Adipose tissue (tissue), 3 donors: ENCODE measurements around the gene MARCO. TPM values are rescaled to one million over a fixed set of nuclear protein-coding genes. Genes with fewer than 3 reads are reported as not detected.

Source experiments
- H3K27ac ChIP-seq: one replicate; pipeline ENCODE4 v1.5.1; 2013; ENCODE audit warnings: low read depth, low read length
- WGBS, 3 donors: extraction: QIAGEN DNeasy Blood & Tissue Kit; methylation state at CpG; one replicate each; pipeline ENCODE4 v1.1.7; 2013; 5-methylcytosine and 5-hydroxymethylcytosine counted together
- polyA plus RNA-seq, 3 donors: library from polyadenylated mRNA; stranded (reverse); fragments of 200-250 nt; gene quantifications; one replicate each; pipeline ENCODE4 v1.2.3, GENCODE V29; 2013
- donor health status: healthy with polysubstance abuse.
- donor health status: Bipolar disorder and iron deficiency.
- donor health status: healthy.

Gene MARCO
- polyA plus RNA-seq, 3 donors, result 10.1 to 57.9 (median 26.5) TPM

DNA sequence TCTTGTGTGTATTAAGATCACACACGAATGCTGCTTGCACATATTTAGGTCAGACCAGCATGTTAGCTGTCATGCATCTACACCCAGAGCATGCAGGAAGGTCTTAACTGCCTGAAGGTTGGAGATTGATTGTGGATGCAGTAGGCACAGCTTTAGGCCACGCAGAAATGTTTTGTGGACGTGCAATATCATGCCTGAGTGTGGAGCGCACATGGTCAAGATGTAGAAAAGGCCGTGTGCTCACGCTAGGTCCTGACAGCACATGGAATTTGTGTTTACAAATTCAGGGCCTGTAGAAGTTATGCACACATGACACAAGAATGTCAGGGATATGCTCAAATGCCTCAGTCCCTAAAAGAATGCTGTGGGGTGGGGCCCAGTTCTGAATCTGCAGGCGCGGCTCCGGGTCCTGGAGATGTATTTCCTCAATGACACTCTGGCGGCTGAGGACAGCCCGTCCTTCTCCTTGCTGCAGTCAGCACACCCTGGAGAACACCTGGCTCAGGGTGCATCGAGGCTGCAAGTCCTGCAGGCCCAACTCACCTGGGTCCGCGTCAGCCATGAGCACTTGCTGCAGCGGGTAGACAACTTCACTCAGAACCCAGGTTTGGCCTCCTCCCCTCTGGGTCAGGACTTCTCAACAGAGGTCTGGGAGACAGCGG lies 27.9 kb downstream of the MARCO start:
- WGBS, 3 donors, result 84 to 88% (median 87%) methylated on average over 16 of the region's 16 CpGs
- no peak overlapping the region for H3K27ac ChIP-seq

DNA sequence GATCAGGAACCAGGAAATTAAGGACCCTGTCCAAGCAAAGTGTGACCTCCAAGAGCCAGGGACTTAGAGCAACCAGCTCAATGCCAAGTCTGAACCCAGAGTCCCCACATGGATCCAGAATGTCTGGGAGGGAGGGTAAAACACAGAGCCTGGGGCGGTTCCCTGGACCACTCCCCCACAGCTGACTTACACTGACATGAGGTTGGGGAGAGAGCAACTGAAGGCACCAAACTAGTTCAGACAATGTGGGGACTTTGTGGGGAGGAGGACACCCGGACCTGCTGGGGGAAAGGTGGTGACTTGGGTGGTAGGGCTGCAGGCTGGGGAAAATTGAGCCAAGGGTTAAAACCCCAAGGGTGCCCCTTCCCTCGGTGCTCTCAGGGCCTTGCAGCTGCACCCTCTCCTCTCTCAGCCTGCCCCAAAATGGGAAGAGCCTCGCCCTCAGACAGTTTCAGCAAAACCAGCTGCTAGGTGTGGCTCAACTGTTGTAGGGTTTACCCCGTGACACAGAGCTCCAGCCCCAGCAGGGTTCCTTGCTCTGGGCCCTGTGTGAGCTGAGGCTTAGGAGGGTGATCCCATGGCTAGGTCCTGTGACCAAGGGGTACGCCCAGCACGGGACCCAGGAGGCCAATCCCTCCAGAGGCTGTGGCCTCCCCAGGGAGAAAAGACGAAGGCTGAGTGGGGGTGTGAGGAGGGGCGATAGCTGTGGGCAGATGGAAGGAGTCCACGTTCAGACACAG lies 28.6 kb downstream of the MARCO start:
- 48 to 64% (median 53%) methylated on average over 10 of the region's 10 CpGs for WGBS, 3 donors
- no peak overlapping the region for H3K27ac ChIP-seq

DNA sequence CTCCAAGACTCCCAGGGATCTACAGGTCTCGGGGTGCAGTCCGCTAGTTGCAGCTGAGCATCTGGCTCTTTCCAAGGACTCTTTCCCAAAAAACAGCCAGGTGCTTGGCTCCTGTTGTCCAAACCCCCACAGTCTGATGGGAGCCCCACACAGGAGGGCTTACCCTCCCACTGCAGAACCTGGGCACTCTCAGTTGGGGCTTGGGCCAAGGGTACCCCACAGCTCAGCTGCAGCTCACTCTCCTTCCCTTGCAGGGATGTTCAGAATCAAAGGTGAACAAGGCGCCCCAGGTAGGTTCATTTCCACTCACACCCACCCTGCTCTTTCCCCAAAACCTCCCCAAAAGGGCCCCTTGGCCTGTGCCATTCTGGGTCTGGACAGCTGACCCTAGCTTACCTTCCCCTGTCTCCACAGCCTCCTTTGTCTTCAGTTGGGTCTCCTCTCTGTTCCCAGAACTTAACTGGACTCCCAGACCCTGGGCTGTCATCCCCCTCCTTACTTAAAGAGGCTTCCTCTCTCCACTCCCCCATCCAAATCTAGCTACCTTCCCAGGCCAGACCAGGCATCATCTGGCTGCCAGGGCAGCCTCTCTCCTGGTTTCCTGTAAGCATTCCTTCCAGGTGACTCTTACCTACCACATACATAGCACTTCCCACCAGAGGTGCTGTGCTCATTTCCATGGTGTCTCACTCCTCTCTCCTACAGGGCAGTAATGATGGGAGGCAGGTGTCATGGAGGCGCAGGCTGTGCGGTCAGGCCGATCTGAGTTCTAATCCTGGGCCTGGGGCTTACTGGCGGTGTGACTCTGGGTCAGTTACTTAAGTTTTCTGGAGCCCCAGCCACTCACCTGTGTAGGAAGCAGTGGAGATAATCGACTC lies 29.5 kb downstream of the MARCO start:
- 87 to 92% (median 91%) methylated on average over 8 of the region's 8 CpGs for WGBS, 3 donors
- no peak overlapping the region for H3K27ac ChIP-seq

DNA sequence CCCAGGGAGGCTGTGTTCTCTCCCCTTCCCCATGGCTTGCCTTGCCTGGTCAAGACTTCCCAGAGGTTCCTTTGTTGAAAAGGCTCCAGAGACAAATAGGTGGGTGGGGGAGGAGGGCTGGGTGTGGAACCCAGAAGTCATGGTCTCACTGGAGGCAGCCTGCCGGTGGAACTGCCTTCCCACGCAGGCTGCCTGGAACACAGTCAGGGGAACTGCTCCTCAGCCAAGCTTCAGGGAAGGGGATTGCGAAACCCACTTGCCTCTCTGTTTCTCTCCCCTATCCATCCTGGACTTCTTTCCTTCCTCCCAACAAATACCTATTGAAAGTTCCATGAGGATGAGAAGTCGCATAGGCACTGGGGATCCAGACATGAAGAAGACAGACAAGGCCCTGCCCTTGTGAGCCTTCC lies 31.6 kb downstream of the MARCO start:
- no peak overlapping the region for H3K27ac ChIP-seq

DNA sequence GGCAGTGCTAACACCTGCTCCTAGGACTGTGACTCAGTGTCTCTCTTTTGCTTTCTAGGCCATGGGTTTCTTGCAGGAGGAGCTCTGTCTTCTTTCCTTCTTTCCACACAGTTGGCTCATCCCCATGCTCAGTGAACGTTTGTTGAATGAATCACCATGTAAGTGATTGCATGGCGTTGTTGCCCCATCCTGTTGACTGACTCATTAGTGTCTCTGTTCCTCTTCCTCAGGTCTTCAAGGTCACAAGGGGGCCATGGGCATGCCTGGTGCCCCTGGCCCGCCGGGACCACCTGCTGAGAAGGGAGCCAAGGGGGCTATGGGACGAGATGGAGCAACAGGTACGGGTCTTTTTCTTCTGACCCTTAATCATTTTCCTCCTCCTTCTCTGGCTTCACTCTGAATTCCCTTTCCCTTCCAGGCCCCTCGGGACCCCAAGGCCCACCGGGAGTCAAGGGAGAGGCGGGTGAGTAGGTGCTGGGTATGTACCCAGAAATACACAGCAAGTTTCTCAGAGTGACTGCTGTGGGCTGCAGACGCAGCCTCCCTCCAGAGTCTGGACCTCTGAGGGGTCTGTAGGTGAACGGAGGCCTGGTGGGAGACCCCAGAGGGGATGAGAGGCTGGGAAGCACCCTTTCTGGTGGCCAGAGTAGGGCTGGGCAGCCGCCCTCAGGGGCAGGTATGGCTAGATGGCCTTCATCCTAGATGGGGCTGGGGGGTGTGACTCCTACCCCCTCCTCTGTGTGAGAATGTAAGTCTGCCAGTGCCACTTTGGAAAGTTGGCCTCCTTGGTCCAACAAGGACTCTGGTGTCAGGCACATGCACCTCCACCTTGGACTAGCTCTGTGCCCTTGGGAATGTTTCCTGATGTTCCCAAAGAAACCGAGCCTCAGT lies 32.4 kb downstream of the MARCO start:
- no peak overlapping the region for H3K27ac ChIP-seq
- 57 to 75% (median 74%) methylated on average over 13 of the region's 13 CpGs for WGBS, 3 donors

More for the DNA sequence above, 31.6 kb downstream of the MARCO start:
- 30 to 56% (median 36%) methylated on average over 4 of the region's 4 CpGs for WGBS, 3 donors

DNA sequence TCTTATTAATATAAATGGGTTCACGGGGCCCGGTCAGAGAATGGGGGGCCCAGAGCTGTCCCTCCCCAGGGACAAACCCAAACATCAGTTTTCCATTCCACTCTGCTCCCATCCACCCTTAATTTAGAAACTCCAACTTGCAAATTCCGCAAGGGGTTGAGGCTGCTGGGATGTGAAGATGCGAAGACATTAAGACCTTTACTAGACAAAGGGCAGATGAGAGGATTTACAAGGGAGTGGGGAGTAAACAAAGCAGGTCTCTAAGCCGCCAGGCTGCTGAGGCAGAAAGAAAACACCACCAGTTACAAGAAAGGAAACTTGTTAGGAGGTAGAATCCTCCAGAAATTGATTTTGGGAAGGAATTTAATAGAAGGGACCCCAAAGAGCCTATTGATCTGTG lies 33.1 kb downstream of the MARCO start:
- 48 to 80% (median 70%) methylated on average over 5 of the region's 5 CpGs for WGBS, 3 donors
- no peak overlapping the region for H3K27ac ChIP-seq

DNA sequence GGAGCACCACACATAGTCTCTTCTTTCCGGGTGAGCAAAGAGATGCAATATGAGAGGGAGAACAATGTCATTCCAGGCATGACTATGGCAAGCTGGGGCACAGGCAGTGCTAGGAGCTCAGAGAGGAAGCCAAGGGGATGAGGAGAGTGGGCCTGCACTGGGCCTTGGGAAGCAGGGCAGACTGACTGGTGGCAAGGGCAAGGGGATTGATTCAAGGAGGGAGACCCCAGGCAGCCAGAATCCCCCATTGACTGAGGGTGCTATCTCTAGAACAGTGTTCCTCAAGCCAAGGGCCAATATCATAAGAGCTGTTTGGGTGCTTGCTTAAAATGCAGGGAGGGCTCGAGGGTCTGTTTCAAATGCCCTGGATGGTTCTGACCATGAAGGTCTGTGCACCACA lies 36.1 kb downstream of the MARCO start:
- 72 to 90% (median 75%) methylated on average over 2 of the region's 2 CpGs for WGBS, 3 donors
- H3K27ac ChIP-seq, result no peak overlapping the region

DNA sequence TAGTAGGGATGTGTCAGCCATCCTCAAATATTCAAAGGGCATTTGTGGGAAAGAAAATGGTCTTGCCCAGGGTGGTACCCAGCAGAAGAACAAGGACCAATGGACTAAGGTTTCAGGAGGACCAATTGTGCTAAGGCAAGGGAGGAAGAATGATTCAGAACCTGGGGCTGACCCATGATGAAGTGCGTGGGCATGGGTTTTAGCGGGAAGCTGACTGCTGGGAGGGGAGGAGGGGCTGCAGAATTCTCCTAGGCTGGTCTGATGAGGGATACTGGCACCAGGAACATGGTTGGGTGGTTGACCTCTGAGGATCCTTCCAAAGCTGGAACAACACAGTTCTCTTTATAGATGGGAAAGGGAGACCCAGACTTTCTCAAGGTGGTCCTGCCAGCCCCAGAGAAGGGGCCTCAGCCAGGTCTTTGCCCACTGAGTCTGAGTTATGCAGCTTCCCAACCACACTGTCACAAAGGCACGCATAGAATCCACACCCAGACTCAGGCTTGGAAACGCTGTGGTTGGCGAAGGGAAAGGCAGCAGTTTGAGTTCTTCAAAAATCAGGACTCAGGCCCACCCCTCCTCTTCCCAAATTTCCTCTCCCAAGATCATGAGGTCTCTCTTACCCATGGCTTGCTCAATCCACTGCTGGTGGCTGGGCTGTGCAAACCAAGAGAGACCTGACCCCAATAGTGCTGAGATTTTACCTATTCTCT lies 37.3 kb downstream of the MARCO start:
- WGBS, 3 donors, result 76 to 81% (median 77%) methylated on average over 5 of the region's 5 CpGs
- no peak overlapping the region for H3K27ac ChIP-seq

DNA sequence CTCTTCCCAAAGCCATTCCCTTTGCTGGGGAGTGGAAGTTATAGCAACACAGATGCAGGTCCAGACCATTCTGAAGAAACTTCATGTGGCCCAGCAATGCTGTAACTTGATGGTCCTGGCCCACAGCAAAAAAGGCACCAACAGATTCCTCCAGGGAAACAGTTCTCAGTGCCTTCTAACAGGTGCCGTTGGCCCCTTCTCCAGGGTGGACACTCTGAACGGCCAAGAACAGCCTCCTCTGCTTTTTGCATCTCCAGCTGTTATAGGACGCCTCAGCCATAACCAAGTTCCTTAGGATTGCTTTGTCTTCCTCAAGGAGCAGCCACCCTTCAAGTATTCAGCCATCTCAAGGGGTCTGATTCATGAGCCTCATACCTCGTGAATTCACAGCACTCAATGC lies 38.0 kb downstream of the MARCO start:
- whole genome bisulfite sequencing, 3 donors, result 63 to 76% (median 67%) methylated on average over 4 of the region's 4 CpGs
- no peak overlapping the region for H3K27ac ChIP-seq

DNA sequence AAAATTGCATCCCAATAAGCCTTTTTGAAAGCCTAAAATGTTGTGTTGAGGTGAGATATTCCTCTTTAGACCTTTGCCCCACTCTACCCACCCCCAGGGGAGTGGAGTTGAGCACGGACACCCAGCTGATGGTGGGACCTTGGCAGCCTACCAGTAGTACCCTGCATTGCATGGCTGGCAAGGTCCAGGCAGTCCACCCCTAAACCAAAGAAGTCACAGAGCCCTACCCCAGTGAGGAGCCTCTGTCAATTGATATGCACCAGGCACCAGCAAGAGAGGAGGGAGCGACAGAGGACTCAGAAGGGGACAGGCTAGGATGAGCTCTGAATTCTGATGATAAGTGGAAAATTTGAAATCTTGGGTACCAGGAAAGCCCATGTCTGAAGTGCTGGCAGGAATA lies 38.6 kb downstream of the MARCO start:
- 66 to 72% (median 68%) methylated on average over 2 of the region's 2 CpGs for WGBS, 3 donors
- no peak overlapping the region for H3K27ac ChIP-seq

DNA sequence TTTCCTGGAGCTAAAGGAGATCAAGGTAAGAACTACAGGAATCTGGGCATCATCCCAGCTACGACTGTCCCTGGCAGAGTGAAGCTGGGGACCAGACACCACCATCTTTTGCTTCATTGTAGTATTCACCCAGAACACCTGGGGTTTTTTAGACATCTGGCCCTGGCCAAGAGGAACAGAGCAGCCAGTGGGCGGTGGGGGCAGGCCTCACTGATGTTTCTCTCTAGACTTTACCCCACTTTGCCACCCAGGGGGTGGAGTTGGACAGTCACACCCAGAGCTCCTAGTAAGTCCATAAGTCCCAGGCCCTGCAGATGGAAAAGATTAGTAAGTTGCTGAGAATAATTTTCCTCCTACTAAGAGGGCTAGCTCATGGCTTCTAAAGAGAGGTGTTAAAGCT lies 39.6 kb downstream of the MARCO start:
- 69 to 80% (median 69%) methylated on average over 2 of the region's 2 CpGs for WGBS, 3 donors
- H3K27ac ChIP-seq, result no peak overlapping the region

DNA sequence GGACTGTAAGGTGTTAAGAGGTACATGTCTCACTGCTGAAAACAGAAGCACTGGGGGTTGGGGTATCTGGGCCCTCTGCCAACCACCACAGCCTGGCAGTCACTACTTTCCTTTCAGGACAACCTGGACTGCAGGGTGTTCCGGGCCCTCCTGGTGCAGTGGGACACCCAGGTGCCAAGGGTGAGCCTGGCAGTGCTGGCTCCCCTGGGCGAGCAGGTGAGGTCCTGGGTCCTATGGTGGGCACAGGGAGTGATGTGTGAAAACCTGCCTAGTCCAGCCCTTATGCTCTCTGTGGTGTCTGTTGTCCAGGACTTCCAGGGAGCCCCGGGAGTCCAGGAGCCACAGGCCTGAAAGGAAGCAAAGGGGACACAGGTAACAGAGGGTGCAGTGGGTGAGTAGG lies 40.0 kb downstream of the MARCO start:
- H3K27ac ChIP-seq, result no peak overlapping the region
- whole genome bisulfite sequencing, 3 donors, result 76 to 80% (median 78%) methylated on average over 3 of the region's 3 CpGs

DNA sequence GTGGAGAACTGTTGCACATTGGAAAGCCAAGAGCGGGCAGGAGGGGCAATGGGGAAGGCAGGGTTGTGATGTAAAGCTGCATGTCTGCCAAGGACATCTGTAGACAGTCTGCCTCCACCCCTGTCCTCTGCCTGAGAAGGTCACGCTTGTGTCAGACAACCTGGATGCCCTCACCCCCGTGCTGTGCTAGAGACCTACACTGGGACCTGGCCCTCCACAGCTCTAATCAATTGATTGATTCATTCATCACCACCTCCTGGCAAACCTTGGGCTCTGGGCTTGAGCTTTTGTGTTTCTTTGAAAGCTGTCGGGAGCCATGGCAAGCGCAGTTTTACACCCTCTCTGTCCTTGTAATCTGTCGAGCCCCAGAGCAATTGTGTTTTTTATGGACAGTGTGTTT lies 41.1 kb downstream of the MARCO start:
- no peak overlapping the region for H3K27ac ChIP-seq
- 49 to 76% (median 68%) methylated on average over 6 of the region's 6 CpGs for WGBS, 3 donors

DNA sequence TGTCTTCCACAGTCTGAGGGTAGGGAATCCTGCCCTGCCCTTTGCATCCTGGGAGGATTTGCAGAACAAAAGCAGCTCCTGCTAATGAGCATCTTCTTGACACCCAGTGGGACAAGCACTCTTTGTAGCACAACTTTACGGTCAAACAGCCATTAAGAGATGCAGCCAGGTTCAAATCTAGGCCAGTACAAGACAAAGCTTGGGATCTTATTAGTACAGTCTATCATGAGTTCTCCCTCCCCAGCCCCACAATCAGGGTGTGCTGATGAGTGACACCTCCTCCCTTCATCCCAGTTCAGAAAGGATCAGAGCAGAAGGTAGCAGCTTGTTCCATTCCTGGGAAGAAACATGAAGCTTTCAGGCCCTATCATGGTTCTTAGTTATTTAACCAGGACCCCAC lies 41.9 kb downstream of the MARCO start:
- WGBS, 3 donors, result 80 to 87% (median 83%) methylated on average over 1 of the region's 1 CpG
- H3K27ac ChIP-seq, result no peak overlapping the region

DNA sequence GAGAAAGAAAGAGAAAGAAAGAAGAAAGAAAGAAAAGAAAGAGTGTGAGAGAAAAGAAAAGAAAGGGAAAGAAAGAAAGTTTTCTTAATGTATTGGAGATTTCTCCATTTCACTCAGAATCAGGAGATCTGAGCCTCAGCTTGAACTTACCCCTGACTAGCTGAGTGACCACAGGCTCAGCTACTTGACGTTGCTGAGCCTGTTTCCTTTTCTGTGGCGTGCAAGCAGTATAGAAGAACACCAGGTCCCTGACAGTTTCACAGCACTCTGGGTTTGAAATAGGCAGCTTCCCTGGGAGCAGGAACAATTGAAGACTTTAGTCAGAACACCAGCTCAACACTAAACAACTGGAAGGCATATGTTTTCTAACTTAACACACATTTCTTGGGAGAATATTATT lies 44.7 kb downstream of the MARCO start:
- 15 to 25% (median 19%) methylated on average over 2 of the region's 2 CpGs for WGBS, 3 donors
- H3K27ac ChIP-seq, result no peak overlapping the region

DNA sequence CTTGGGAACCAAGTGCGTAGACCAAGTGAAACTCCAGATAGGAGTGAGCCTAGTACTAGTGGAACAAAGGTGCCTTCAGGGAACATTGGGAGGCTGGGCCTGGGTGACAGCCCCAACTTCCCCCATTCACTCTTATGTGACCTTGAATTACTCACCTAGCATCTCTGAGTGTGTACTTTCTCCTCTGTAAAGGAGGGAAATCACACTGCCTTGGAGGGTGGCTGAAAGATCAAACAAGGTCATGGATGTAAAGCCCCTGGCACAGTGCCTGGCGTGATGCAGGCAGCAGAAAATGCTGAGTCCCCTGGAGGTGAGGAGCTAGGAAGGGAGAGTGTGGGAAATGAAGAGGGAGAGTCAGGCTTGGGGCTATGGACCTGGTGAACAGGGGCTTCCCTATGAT lies 45.9 kb downstream of the MARCO start:
- H3K27ac ChIP-seq, result no peak overlapping the region
- WGBS, 3 donors, result 69 to 78% (median 77%) methylated on average over 2 of the region's 2 CpGs

DNA sequence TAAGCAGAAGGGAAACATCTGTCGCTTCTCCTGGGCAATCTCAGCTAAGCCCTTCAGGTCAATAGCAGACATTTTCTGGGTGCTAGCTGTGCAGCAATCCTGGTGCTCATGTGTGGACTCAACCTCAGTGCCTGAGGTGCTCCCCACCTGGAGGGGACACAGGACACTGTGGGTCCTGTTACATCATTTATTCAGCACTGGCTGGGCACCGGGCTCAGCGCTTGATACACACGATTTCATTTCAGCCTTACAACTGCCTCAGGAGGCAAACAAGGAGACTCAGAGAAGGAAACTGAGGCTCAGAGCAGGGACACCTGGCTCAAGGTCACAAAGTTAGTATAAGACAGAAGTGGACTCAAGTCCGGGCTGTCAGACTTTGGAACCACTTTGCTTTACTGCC lies 46.7 kb downstream of the MARCO start:
- whole genome bisulfite sequencing, 3 donors, result 92 to 94% (median 93%) methylated on average over 5 of the region's 5 CpGs
- H3K27ac ChIP-seq, result no peak overlapping the region

DNA sequence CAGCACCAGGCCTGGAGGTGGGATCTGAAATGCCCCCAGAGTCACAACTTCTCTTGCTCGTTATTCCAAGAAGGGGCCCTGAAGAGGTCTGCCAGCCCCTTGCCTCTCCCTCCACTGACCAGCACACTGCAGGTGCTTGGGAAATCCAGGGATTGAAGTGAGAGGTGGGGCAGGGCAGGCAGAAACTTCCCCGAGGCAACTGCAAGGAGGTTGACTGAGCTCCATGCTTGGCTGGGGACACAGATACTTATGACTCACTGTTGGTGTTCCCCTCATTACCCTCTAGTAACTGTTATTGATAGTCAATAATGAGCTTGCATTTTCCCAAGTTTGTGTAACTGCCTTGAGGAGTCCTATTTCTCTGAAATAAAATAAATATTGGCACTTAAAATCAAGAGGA lies 47.5 kb downstream of the MARCO start:
- 15 to 60% (median 45%) methylated on average over 2 of the region's 2 CpGs for WGBS, 3 donors

More for the DNA sequence above, 47.5 kb downstream of the MARCO start:
- no peak overlapping the region for H3K27ac ChIP-seq
